ENCODE data around the gene GKAP1.

DNA sequence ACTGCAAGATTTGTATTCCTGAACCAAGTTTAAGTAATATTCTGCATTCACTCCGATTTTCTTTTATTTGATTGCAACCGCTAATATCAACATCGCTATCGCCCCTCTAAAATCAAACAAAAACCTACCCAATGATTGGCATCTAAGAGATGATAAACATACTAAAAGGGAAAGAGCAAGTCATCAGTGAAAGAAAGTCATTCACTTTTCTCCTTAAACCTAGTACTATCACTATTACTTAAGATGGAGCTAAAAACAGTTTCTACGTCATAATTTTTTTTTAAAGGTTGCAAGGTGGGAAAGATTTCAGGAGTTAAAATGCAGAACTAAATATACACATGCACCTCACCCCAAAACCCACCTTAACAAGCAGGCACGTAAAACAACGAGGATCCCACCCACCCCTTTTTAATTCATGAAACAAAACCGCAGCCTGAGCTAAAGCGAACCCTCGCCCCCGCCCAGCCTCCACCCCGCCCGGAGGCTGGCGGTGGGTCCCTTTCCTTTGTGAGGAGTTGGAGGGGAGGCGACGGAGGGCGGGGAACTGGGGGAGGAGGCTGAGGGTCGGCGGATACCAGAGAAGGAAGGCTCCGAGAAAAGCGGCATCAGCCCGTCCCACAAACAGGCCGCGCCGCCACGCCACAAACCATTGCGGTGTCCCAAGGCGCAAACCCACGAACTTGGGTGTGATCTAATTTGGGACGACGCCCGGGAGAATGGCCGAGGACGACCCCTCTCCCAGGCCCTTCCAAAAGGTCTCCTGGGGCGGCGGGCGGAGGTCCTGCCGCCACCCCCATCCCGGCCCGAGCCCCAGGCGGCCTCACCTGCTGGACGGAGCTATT is 110.7 kb downstream of the GKAP1 start:
- TF ChIP-seq POLR2AphosphoS5 (IDR thresholded peaks at IDR 0.05) (no peak), EP300 (IDR thresholded peaks at IDR 0.05) (no peak), POLR2A (IDR thresholded peaks at IDR 0.05; ENCODE audit: low read depth) (no peak)
- TF ChIP-seq, protein P1, sequence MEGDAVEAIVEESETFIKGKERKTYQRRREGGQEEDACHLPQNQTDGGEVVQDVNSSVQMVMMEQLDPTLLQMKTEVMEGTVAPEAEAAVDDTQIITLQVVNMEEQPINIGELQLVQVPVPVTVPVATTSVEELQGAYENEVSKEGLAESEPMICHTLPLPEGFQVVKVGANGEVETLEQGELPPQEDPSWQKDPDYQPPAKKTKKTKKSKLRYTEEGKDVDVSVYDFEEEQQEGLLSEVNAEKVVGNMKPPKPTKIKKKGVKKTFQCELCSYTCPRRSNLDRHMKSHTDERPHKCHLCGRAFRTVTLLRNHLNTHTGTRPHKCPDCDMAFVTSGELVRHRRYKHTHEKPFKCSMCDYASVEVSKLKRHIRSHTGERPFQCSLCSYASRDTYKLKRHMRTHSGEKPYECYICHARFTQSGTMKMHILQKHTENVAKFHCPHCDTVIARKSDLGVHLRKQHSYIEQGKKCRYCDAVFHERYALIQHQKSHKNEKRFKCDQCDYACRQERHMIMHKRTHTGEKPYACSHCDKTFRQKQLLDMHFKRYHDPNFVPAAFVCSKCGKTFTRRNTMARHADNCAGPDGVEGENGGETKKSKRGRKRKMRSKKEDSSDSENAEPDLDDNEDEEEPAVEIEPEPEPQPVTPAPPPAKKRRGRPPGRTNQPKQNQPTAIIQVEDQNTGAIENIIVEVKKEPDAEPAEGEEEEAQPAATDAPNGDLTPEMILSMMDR (IDR thresholded peaks at IDR 0.05): no peak

All from esophagus muscularis mucosa (tissue), 4 donors.